GM21619 (cell line): Measurements from ENCODE around the gene SLX4IP.
"Not testable (repeated sequence)": the region's sequence is repeated elsewhere in the genome, so short reads cannot be mapped to it uniquely, and the experiment has no call there.

Source experiments
- ATAC-seq: cut with Tn5 transposase; IDR thresholded peaks from one replicate; pipeline ENCODE4 v1.9.1; 2021; ENCODE audit not compliant: unreplicated experiment

Gene SLX4IP

DNA sequence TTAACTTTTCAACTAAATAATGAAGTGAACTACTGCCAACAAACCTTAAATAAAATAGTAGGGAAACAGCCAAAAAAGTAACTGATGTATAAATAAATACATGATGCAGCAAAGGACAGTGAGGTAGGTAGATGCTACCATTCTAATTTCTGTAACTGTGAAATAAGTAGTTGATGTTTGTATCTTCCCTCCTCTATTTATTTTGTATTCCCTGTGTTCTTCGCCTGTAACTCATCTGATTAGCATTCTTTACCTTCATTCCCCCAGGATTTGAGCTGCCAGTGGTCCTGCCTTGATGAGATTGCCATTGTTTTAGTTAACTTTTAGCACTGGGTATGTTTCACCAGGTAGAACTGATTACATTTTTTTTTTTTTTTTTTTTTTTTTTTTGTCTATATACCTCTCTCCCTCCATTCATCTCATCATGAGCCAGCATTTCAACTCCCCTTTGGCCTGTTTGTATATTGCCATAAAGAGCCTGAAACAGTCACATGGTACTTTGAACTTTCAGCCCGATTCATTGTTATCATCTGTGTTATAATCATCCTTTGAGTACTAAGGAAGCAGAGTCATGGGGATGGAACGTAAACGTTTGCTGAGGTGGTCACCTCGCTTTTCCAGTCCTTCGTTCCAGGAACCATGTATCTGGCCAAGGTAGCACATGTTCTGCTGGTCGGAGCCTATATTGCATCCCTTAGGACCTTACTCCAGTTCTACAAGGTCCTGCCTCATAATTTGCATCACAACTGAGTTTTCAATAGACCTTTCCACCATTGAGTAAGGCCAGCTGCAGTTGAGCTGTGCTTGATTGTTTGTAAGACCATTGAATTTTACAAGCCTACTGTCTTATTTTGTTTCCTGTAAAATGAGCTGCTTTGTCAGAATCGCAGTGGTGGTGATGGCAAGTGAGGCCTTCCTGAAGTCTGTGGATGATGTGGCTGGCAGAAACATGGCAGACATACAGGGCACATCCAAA lies 131.1 kb downstream of the SLX4IP start:
- no peak for ATAC-seq

DNA sequence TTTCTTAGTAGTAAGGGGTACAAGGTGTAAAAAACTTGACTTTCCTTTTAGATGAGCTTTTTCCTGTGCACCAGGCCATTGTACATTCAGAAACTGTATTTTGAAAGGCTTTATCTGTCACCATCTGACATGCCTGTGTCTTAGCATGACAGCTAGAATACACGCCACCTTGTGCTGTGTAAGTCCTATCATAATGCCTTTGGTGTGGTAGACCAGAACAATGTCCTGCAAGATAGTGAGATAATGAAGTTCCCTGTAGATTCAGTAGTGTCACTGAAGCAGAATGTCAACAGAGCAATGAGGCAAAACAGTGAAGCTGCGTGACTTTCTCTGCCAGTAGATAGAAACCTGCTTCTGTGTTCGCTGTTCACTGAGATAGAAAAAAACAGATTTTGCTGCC lies 132.9 kb downstream of the SLX4IP start:
- ATAC-seq, result no peak

DNA sequence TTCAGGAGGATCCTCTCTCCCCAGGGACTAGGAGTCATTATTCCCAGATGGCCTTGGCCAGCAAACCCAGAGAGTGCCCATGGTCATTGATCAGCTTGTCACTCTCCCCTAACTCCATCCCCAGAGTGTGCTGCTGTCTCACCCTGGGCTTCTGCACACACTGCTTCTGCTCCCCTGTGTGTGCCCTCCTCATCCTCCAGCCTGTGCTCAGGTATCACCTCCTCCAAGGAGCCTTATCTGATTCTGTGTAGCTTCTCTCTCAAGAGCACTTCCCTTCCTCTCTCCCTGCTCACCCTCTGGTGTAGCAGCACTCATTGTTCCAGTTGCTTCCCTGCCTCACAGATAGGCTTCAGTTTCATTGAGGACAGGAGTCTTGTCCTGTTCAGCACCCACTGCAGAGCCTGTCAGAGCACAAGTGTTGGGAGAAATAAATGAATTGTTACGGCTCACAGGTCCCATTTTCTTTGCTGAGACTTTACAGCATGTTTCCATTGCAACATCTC lies 136.3 kb downstream of the SLX4IP start:
- ATAC-seq, result no peak

DNA sequence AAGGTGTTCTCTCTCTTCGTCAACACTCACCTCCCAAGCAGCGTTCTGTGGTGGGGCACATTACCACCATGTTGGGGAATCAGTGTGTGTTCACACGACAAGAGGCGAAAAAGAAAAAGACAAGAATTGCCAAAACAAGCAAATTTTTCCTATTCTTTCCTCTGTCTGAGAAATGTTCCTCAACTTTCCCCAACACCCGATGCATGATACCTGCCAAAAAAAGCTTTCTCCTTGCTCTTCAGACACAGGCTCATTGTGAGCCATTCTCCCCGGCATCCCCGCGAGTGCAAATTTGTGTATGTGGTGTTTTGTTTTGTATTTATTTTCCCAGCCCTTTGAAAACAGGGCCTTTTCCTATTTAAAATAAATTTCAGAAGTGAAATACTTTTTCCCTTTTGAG lies 137.7 kb downstream of the SLX4IP start:
- ATAC-seq, result no peak

DNA sequence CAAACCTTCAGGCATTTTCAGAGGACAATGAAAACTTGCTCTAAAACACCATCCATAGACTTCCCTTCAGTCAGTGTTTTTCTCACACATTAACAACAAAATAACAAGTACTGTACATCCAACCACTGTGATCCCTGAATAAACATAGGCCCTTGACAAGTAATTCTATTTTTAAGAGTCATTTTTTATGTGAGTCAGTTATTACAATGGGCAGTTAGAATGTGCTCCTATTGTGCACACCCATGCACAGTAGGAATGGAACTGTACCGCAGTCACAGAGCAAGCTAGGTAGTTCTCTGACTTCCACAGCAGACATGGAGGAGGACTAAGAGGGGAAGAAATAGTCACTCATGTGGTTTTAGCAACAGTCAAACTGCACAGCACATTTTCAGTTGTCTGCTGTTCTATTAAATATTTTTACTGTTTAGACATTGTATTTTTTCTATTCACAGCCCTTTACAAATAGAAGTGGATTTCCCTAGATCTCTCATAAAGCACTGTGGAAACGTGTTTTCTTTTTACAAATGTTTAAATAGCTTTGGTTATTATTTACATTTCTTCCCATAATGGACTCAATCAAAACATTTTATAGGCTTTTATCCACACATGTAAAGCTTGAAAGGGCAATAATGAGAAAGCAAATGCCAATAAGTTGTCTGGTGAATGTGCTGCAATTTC lies 138.3 kb downstream of the SLX4IP start:
- ATAC-seq, result no peak

DNA sequence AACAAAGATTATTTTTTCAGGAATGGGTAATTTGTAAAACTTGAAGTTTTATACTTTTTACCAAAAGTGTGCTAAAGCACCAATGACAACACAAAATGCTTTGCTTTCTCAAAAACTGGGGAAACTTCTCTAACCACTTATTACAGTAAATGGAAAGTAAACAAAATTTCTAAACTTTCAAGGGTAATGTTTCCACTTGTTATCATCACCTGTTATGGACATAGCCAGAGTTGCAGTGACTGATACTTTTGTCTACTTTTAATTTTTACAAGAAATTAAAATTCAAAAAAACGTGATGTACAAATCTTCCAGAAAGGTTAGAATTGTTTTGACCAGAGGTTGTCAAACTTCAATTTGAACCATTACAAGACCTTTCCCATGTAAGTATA lies 138.8 kb downstream of the SLX4IP start:
- ATAC-seq, result no peak

DNA sequence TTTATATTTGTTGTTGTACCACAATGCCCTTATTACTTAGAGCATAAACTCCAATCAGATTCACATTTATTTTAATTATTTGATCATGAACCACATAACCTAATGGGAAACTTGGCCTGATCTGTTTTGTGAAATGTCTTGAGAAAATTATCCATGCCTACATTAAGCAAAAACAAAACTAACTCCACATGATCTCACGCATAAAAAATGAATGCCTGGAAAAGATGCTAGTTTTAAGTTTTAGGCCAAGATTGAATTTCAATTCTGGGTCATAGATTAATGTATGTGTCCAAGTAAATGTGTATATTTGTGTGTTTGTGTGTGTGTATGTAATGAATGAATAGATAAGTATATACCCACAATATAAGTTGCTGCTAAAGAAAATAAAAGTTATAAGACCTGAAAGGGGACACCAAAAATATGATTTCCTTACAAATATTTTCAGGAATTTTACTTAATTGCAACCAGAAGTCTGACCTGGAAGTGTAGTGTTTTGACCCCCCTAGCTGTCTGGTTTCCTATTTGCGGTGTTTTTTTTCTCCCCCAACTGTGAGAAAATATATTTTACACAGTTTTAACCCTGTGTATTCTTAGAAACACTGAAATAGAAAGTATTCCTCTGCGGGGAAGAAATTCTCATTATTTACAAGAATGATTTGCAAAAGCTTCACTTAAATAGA lies 141.4 kb downstream of the SLX4IP start:
- no peak for ATAC-seq

DNA sequence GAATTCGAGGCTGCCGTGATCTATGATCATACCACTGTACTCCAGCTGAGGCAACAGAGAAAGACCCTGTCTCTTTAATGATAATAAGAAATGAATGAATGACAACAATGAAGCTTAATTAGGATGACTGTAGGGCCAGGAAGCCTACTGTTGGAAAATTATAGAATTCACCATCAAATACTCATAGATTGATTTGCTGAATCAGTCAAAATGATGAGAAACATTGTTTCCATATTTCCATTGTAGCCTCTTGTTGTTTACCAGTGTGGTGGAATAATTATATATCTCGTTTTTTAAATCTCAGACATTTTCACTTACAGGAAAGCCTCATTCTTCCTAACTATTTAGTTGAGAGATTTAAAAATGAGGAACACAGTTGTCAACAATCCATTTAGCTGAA lies 142.5 kb downstream of the SLX4IP start:
- ATAC-seq, result no peak

DNA sequence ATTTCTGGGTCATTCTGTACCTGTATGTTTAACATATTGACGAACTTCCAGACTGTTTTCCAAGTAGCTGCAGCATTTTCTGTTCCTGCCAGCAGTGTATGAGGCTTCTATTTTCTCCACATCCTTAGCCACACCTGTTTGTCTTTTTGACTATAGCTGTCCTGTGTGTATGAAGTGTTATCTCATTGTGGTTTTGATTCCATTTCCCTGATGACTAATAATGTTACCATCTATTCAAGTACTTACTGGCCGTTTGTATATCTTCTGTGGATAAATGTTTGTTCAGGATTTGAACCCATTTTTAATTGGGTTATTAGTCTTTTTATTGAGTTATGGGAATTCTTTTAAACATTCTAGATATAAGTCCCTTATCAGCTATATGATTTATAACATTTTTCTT lies 143.5 kb downstream of the SLX4IP start:
- peak; percentile 79 for ATAC-seq

DNA sequence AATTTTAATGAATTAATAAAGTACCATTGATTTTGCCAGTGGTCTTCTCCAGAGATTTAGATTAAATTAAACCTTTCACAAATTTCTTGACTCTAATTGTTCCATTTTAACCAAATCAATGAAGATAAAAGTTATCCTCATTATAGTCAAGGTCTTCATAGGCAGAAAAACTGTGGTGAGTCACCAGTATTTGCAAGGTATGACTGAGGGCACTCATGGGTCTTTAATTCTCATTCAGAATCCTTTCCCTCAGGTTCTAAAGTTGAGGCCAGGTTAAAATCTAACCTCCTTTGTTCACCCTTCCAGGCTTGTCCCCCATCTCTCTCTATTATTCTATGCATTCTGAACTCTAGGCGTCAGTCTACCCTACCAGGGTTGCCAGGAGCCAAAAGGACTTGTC lies 144.8 kb downstream of the SLX4IP start:
- ATAC-seq, result no peak

DNA sequence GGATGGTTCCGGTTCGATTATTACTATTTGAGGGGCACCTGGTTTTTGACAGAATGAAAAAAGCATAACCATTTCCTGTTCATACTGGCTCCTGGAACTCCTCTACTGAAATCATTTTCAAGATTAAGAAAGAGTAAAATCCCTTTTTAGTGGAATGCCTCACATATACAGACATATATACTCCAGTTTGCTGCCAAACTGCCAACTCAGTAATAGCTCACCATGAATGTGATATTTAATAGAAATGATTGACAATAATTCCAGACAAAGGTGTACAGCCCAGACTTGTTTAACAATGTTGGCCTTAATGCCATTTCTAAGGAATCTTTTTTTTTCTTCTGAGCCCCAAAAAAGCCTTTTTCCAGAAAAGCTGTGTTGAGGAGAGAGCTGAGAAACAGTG lies 145.6 kb downstream of the SLX4IP start:
- no peak for ATAC-seq

DNA sequence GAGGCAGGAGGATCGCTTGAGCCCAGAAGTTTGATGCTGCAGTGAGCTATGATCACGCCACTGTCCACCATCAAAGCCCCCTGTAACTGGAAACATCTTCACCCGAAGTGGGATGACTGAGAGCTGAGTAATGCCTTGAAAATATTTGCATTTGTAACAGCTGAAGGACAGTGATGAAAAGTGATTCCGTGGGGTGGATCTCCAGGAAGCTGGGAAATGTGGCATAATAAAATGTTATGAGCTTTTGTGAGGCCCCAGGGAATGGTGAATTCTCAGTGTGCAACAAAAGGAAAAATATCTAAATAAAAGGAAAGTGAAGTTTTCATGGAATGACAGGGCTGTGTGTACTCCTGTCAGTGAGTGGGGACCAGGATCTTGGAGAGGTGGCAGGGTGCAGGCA lies 146.7 kb downstream of the SLX4IP start:
- ATAC-seq, result no peak

DNA sequence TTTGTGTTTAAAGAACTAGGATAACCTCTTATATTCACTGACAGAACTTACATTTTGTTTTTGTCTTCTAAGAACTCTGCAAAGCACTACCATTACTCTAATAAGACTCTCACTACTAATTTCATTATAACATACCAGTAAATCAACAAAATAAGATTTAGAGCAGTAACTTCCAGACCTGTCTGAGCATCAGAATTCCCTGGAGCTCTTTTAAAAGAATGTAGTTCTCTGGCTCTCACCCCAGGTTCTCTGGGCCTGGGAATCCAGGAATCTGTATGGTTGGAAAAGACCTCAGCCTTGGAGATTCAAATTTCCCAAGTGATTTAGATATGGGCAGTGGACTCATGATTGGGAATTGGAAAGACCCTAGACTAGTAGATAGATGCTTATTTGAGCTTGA lies 149.3 kb downstream of the SLX4IP start:
- ATAC-seq, result no peak

DNA sequence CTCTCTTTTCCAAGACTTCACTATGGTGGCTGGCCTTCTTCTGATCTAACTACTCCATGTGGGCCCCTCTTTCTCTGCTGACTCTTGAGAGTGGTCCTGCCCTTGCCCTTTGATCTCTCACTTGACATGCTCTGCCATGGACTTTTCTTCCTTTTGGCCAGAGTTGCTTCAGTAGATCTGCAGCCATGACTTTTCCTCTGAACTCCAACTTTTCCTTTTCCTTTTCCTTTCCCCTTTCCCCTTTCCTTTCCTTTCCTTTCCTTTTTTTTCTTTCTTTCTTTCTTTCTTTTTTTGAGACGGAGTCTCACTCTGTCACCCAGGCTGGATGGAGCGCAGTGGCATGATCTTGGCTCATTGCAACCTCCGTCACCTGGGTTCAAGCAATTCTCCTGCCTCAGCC lies 150.2 kb downstream of the SLX4IP start:
- no peak for ATAC-seq

DNA sequence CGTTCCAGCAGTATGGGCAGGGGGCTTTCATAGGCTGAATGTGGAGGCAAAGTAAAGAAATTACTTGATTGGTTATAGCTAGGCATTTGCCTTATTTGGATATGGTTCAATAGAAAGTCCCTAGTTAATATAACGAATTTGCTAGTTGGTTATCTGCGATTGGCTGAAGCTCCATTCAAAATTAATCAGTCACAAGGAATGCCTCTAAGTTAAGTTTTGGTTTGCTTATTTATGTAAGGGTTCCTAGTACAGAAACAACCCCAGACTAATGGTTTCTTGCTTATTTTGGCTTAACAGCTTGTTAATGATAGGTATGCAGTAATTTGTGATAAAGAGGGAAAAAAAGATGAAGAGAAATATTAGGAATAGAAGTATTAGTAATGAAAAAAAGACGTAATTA lies 151.2 kb downstream of the SLX4IP start:
- no peak for ATAC-seq

DNA sequence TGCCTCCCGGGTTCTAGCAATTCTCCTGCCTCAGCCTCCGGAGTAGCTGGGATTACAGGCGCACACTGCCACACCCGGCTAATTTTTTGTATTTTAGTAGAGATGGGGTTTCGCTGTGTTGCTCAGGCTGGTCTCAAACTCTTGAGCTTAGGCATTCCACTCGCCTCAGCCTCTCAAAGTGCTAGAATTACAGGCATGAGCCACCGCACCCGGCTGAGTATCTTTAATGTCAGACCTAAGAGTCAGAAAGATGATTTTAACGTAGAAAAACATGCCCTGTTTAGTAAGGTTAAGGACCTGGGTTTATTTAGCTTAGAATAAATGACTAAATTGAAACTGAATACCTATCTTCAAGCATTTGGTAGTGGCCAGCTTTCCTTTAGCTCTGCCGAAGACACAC lies 155.3 kb downstream of the SLX4IP start:
- not testable (repeated sequence) for ATAC-seq

DNA sequence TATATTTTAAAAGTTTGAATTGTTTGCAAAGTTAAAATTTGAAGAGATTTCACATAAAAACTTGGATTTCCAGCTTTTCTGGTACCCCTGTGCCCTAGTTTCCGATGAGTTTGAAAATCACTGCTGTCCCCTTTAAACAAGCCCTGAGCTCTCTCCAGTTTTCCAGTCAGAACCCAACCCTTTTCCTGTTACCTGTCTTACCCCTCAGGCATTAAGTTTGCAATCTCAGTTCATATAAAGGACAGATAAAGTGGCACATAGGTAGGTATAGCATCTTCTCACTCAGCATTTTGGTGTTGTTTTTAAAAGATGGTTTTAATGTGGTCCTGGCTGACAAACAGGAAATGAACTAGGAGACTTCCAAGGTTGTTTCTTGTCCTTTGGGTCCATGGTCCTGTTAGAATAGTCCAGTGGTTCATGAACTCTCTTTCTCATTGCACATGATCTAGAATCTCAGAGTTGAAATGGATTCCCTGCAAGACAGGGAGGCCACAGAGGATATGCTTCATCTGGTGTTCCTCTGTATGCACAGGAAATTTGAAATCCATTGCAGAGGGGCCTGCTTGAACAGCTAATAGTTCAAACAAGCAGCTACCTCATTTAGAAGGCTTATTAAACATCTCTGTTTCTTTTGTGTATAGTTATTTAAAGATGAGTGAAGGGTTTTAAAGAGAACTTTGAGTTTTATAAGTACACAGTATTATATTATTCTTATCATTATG lies 156.0 kb downstream of the SLX4IP start:
- ATAC-seq, result no peak

DNA sequence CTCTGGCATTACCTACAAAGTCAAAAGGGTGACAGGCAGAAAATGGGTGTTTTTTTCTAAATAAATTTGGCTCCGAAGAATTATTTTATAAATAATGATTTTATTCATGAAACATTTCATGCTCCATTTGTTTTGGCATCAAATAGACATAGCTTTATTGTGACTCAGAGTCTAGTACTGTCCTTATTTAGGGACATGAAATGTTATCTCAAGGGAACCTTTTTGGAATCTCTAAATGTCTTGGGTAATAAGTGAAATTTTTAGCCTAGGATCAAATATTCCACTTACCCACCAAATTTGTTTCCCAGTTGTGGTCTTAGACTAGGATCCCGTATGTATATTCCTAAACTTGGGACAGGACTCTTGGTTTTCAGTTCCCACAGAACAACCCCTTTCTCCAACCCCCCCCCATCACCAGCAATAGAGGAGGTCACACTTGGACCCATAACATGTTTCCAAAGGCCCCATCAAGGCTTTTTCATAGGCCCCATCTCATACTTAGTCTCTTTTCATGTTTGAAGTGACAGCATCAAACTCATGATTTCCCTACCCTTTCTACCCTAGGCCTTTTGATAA lies 156.9 kb downstream of the SLX4IP start:
- no peak for ATAC-seq

DNA sequence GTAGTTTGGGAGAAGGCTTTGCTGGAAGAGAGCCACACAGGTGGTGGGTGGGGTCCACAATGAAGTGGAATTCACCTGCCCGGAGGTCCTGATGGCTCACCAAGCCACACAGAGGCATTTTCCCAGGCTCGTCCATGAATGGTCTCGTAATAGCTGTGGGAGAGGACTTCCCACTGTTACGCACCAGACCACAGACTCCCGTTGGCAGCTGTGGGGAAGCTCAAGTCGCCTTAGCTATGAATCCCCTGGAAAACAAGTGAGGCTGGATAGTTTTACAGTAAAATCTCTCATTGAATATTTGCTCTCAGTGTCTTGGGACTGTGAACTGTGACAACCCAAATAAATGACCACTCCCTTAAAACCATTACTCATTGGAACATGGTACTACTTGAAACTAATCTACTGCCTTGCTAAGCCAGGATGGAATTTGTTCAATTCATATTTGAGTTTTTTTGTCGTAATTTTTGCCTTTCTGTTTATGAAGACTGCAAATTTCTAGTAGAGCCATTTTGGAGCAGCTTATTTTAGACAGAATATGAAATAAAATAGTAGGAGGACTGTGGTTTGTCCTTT lies 159.3 kb downstream of the SLX4IP start:
- ATAC-seq, result no peak

DNA sequence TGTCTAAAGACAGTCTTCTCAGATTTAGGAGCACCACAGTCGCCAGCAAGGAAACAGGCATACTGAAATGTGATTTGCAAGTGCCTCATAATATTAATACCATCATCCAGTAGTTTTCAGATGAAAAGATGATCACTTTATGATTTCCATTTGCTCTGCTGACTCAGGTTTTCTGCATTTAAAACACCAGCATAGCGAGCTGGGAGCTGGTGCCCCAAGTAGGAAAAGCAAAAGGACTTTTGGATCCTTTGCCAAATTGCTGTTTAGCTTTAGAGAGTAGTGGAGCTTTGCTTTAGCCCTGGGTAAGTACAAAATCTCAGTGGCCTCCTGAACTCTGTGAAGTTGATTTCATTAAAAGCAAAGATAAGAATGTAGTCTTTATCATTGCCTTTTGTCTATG lies 160.2 kb downstream of the SLX4IP start:
- no peak for ATAC-seq
